CD4-positive, alpha-beta T cell treated with Interleukin-6 at 100 ng/mL for 8 hours (primary cell): ENCODE measurements around the gene NTRK2.
"Not testable (repeated sequence)": the region's sequence is repeated elsewhere in the genome, so short reads cannot be mapped to it uniquely, and the experiment has no call there.

Experiments used
- DNase-seq: peaks from one replicate; pipeline ENCODE4 v3.0.0-alpha.2; 2020; ENCODE audit warnings: mixed read lengths, low spot score

The NTRK2 gene

GRCh38 chr9:84893419-84894128 is 224.0 kb downstream of the NTRK2 start:
- DNase-seq: no peak

GRCh38 chr9:84894859-84895258 is 225.3 kb downstream of the NTRK2 start:
- DNase-seq: no peak

- no peak for DNase-seq
These were observed 228.0 kb downstream of the NTRK2 start for GRCh38 chr9:84897362-84898094.

GRCh38 chr9:84898188-84898587 is 228.7 kb downstream of the NTRK2 start:
- DNase-seq: no peak

- DNase-seq: not testable (repeated sequence)
These were observed 229.1 kb downstream of the NTRK2 start for GRCh38 chr9:84898618-84899017.

GRCh38 chr9:84899326-84899725 is 229.8 kb downstream of the NTRK2 start:
- DNase-seq: no peak

GRCh38 chr9:84900421-84900820 is 230.9 kb downstream of the NTRK2 start:
- DNase-seq: no peak

- DNase-seq: no peak
These were observed 234.4 kb downstream of the NTRK2 start for GRCh38 chr9:84903963-84904362.

- no peak for DNase-seq
These were observed 247.2 kb downstream of the NTRK2 start for GRCh38 chr9:84916769-84917168.

- no peak for DNase-seq
These were observed 248.0 kb downstream of the NTRK2 start for GRCh38 chr9:84917366-84918070.

GRCh38 chr9:84919440-84919839 is 249.9 kb downstream of the NTRK2 start:
- DNase-seq: no peak

GRCh38 chr9:84921175-84921574 is 251.6 kb downstream of the NTRK2 start:
- DNase-seq: no peak

- DNase-seq: no peak
These were observed 252.5 kb downstream of the NTRK2 start for GRCh38 chr9:84922051-84922450.

GRCh38 chr9:84924266-84924665 is 254.7 kb downstream of the NTRK2 start:
- DNase-seq: no peak

- no peak for DNase-seq
These were observed 255.8 kb downstream of the NTRK2 start for GRCh38 chr9:84925225-84925872.

- DNase-seq: no peak
These were observed 257.3 kb downstream of the NTRK2 start for GRCh38 chr9:84926793-84927192.

GRCh38 chr9:84928419-84928818 is 258.9 kb downstream of the NTRK2 start:
- no peak for DNase-seq

GRCh38 chr9:84929068-84929467 is 259.5 kb downstream of the NTRK2 start:
- no peak for DNase-seq

- no peak for DNase-seq
These were observed 263.5 kb downstream of the NTRK2 start for GRCh38 chr9:84932915-84933527.

GRCh38 chr9:84935528-84936117 is 266.1 kb downstream of the NTRK2 start:
- no peak for DNase-seq

- no peak for DNase-seq
These were observed 267.7 kb downstream of the NTRK2 start for GRCh38 chr9:84937180-84937579.

- DNase-seq: no peak
These were observed 268.1 kb downstream of the NTRK2 start for GRCh38 chr9:84937581-84937980.
